ENCODE measurements around the gene MAP2K2.

DNA sequence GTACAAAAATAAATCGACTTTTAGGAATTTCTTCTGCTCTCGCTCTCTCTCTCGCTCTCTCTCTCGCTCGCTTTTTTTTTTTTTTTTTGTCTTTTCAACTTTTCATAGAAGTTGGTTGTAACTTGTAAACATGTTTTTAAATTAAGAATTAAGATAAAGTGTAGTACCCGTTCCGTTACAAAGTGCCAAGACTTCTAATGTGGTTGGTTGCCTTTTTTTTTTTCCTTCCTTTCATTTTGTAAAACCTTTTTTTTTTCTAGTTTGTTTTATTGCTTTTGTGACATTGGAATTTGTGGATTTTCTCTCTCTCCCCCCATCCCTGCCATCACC is 77.6 kb downstream of the MAP2K2 start:
- no peak for TF ChIP-seq GATAD2A (IDR thresholded peaks at IDR 0.05)
- no peak for TF ChIP-seq EP300 (IDR thresholded peaks at IDR 0.05; ENCODE audit: low read length)
- no peak for TF ChIP-seq U2AF2 (optimal IDR thresholded peaks at IDR 0.05; ENCODE audit: low read depth, low read length)
- no peak for TF ChIP-seq POLR2AphosphoS5 (IDR thresholded peaks at IDR 0.05; ENCODE audit: control insufficient read depth, insufficient read depth, low read depth, low read length)
- no peak for TF ChIP-seq ZBTB26 (CRISPR knock-in tag; IDR thresholded peaks at IDR 0.05)
- TF ChIP-seq, protein P1, sequence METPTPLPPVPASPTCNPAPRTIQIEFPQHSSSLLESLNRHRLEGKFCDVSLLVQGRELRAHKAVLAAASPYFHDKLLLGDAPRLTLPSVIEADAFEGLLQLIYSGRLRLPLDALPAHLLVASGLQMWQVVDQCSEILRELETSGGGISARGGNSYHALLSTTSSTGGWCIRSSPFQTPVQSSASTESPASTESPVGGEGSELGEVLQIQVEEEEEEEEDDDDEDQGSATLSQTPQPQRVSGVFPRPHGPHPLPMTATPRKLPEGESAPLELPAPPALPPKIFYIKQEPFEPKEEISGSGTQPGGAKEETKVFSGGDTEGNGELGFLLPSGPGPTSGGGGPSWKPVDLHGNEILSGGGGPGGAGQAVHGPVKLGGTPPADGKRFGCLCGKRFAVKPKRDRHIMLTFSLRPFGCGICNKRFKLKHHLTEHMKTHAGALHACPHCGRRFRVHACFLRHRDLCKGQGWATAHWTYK (CRISPR knock-in tag; IDR thresholded peaks at IDR 0.05), result no peak
- TF ChIP-seq, protein P2, sequence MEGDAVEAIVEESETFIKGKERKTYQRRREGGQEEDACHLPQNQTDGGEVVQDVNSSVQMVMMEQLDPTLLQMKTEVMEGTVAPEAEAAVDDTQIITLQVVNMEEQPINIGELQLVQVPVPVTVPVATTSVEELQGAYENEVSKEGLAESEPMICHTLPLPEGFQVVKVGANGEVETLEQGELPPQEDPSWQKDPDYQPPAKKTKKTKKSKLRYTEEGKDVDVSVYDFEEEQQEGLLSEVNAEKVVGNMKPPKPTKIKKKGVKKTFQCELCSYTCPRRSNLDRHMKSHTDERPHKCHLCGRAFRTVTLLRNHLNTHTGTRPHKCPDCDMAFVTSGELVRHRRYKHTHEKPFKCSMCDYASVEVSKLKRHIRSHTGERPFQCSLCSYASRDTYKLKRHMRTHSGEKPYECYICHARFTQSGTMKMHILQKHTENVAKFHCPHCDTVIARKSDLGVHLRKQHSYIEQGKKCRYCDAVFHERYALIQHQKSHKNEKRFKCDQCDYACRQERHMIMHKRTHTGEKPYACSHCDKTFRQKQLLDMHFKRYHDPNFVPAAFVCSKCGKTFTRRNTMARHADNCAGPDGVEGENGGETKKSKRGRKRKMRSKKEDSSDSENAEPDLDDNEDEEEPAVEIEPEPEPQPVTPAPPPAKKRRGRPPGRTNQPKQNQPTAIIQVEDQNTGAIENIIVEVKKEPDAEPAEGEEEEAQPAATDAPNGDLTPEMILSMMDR (IDR thresholded peaks at IDR 0.05 in 2 of 3, conservative IDR thresholded peaks at IDR 0.05 in 1 of 3; ENCODE audit: insufficient read depth in 2 of 3, low read depth in 1 of 3, low read length in 3 of 3), result no peak
- no peak for TF ChIP-seq KLF6 (CRISPR knock-in tag; IDR thresholded peaks at IDR 0.05; ENCODE audit: borderline replicate concordance)
- TF ChIP-seq, protein P3, sequence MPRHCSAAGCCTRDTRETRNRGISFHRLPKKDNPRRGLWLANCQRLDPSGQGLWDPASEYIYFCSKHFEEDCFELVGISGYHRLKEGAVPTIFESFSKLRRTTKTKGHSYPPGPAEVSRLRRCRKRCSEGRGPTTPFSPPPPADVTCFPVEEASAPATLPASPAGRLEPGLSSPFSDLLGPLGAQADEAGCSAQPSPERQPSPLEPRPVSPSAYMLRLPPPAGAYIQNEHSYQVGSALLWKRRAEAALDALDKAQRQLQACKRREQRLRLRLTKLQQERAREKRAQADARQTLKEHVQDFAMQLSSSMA (CRISPR knock-in tag; IDR thresholded peaks at IDR 0.05), result no peak
- TF ChIP-seq, protein P4, sequence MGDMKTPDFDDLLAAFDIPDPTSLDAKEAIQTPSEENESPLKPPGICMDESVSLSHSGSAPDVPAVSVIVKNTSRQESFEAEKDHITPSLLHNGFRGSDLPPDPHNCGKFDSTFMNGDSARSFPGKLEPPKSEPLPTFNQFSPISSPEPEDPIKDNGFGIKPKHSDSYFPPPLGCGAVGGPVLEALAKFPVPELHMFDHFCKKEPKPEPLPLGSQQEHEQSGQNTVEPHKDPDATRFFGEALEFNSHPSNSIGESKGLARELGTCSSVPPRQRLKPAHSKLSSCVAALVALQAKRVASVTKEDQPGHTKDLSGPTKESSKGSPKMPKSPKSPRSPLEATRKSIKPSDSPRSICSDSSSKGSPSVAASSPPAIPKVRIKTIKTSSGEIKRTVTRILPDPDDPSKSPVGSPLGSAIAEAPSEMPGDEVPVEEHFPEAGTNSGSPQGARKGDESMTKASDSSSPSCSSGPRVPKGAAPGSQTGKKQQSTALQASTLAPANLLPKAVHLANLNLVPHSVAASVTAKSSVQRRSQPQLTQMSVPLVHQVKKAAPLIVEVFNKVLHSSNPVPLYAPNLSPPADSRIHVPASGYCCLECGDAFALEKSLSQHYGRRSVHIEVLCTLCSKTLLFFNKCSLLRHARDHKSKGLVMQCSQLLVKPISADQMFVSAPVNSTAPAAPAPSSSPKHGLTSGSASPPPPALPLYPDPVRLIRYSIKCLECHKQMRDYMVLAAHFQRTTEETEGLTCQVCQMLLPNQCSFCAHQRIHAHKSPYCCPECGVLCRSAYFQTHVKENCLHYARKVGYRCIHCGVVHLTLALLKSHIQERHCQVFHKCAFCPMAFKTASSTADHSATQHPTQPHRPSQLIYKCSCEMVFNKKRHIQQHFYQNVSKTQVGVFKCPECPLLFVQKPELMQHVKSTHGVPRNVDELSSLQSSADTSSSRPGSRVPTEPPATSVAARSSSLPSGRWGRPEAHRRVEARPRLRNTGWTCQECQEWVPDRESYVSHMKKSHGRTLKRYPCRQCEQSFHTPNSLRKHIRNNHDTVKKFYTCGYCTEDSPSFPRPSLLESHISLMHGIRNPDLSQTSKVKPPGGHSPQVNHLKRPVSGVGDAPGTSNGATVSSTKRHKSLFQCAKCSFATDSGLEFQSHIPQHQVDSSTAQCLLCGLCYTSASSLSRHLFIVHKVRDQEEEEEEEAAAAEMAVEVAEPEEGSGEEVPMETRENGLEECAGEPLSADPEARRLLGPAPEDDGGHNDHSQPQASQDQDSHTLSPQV (IDR thresholded peaks at IDR 0.05), result no peak
- TF ChIP-seq, protein P5, sequence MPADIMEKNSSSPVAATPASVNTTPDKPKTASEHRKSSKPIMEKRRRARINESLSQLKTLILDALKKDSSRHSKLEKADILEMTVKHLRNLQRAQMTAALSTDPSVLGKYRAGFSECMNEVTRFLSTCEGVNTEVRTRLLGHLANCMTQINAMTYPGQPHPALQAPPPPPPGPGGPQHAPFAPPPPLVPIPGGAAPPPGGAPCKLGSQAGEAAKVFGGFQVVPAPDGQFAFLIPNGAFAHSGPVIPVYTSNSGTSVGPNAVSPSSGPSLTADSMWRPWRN (IDR thresholded peaks at IDR 0.05; ENCODE audit: low read depth), result no peak
- TF ChIP-seq EGR1 (conservative IDR thresholded peaks at IDR 0.05), result no peak
- TF ChIP-seq ELF4 (CRISPR knock-in tag; IDR thresholded peaks at IDR 0.05), result no peak
